K562 (cell line): ENCODE data around the gene EML3. TPM values are rescaled to one million over a fixed set of nuclear protein-coding genes. Genes with fewer than 3 reads are reported as not detected.
A peak's percentile ranks its signal among the peaks of the same experiment; 100 is the strongest.

ENCODE experiments used
- CREM ChIP-seq: IDR thresholded peaks from 2 replicates; pipeline ENCODE4 v1.6.1; 2014; ENCODE audit warnings: antibody characterized with exemption, low read depth
- FOXJ3 ChIP-seq: sonication (generic); formaldehyde crosslinking; IDR thresholded peaks from 2 replicates; pipeline ENCODE4 v1.4.0; 2020; ENCODE audit warnings: mild to moderate bottlenecking, missing genetic modification reagents
- FUS ChIP-seq: fragments of 200-400 bp; formaldehyde crosslinking; optimal IDR thresholded peaks from 2 replicates; pipeline ENCODE3; 2017; ENCODE audit warnings: low read depth, low read length
- HBP1 ChIP-seq: fragments of 450-650 bp; formaldehyde crosslinking; IDR thresholded peaks from 2 replicates; pipeline ENCODE4 v1.4.0; 2022; ENCODE audit warnings: missing genetic modification characterization
- HDAC1 ChIP-seq, 2 experiments: fragments of 450-650 bp; IDR thresholded peaks; 2 replicates each; pipeline ENCODE4 v1.6.1; 2016 to 2017; ENCODE audit warnings: inconsistent platforms in 1 of 2, mild to moderate bottlenecking in 1 of 2, moderate library complexity in 1 of 2
- HMGN3 ChIP-seq: IDR thresholded peaks from 2 replicates; pipeline ENCODE4 v1.6.1; 2011; ENCODE audit warnings: borderline replicate concordance, low read depth, mild to moderate bottlenecking, mixed read lengths, low read length; ENCODE audit not compliant: insufficient read length; ENCODE audit errors: extremely low read depth
- ID3 ChIP-seq, 2 experiments: fragments of 250-450 bp in 1 of 2; fragments of 450-650 bp in 1 of 2; sonication (Bioruptor Pico) in 1 of 2; IDR thresholded peaks; 2 replicates each; pipeline versions ENCODE4 v1.6.1 to v1.8.0; 2016 to 2021; ENCODE audit warnings: mild to moderate bottlenecking in 2 of 2, moderate library complexity in 2 of 2, missing compliant biosample characterization in 1 of 2, missing genetic modification characterization in 1 of 2
- PTRF ChIP-seq: fragments of 450-650 bp; IDR thresholded peaks from 2 replicates; pipeline ENCODE4 v1.6.1; 2016; ENCODE audit warnings: mild to moderate bottlenecking, missing genetic modification characterization, missing compliant biosample characterization
- SAP30 ChIP-seq: fragments of 200-600 bp; sonication (generic); IDR thresholded peaks from 2 replicates; pipeline ENCODE4 v1.6.1; 2012; ENCODE audit warnings: borderline replicate concordance, low read depth, mild to moderate bottlenecking, moderate library complexity, low read length, control low read depth, inconsistent platforms; ENCODE audit not compliant: insufficient read depth, poor library complexity, severe bottlenecking
- SIX5 ChIP-seq, 2 experiments: IDR thresholded peaks; 2 replicates each; pipeline ENCODE4 v1.6.1; 2011; ENCODE audit warnings: low read length in 2 of 2, borderline replicate concordance in 1 of 2, low read depth in 1 of 2, mild to moderate bottlenecking in 1 of 2, moderate library complexity in 1 of 2; ENCODE audit not compliant: insufficient read depth in 1 of 2
- STAT6 ChIP-seq: sonication (generic); formaldehyde crosslinking; IDR thresholded peaks from 2 replicates; pipeline ENCODE4 v1.8.1; 2023; ENCODE audit warnings: mild to moderate bottlenecking, missing genetic modification reagents
- TARDBP ChIP-seq: fragments of 450-650 bp; IDR thresholded peaks from 2 replicates; pipeline ENCODE4 v1.6.1; 2016
- VEZF1 ChIP-seq: fragments of 200-800 bp; sonication (Bioruptor generic); IDR thresholded peaks from 2 replicates; pipeline ENCODE4 v1.6.1; 2017; ENCODE audit warnings: missing genetic modification characterization, missing compliant biosample characterization
- ZC3H11A ChIP-seq: IDR thresholded peaks from 2 replicates; pipeline ENCODE4 v1.6.1; 2012; ENCODE audit warnings: low read depth, low read length, improper control_type of control experiment
- ZC3H8 ChIP-seq: fragments of 450-650 bp; IDR thresholded peaks from 2 replicates; pipeline ENCODE4 v1.6.1; 2017
- ZKSCAN8 ChIP-seq: fragments of 200-800 bp; sonication (Bioruptor generic); IDR thresholded peaks from 2 replicates; pipeline ENCODE4 v1.6.1; 2016; ENCODE audit warnings: missing genetic modification characterization, missing compliant biosample characterization
- ZNF174 ChIP-seq: fragments of 250-450 bp; sonication (Bioruptor Pico); IDR thresholded peaks from 2 replicates; pipeline ENCODE4 v1.4.0; 2020; ENCODE audit warnings: mild to moderate bottlenecking
- ZNF175 ChIP-seq: fragments of 200-800 bp; sonication (Bioruptor generic); IDR thresholded peaks from 2 replicates; pipeline ENCODE4 v1.6.1; 2016; ENCODE audit warnings: low read depth, mild to moderate bottlenecking, missing genetic modification characterization, missing compliant biosample characterization
- ZNF197 ChIP-seq: fragments of 200-800 bp; sonication (Bioruptor generic); IDR thresholded peaks from 2 replicates; pipeline ENCODE4 v1.6.1; 2016; ENCODE audit warnings: low read depth, missing genetic modification characterization, missing compliant biosample characterization
- ZNF232 ChIP-seq: sonication (generic); formaldehyde crosslinking; IDR thresholded peaks from 2 replicates; pipeline ENCODE4 v1.8.0; 2022; ENCODE audit warnings: mild to moderate bottlenecking, missing genetic modification reagents
- ZNF583 ChIP-seq: fragments of 250-450 bp; sonication (Bioruptor Pico); IDR thresholded peaks from 2 replicates; pipeline ENCODE4 v1.4.0; 2020
- ZSCAN29 ChIP-seq: fragments of 450-650 bp; IDR thresholded peaks from 2 replicates; pipeline ENCODE4 v1.6.1; 2017
- polyA plus RNA-seq, 8 experiments: library from polyadenylated mRNA; depleted of rRNA in 4 of 8; stranded (reverse) in 5 of 8; unstranded in 3 of 8; fragments of >200 nt; fragmentation: Nextera tagmentation in 2 of 8; fragmentation: Illumina TruSeq in 1 of 8; extraction: Ambion mirVana in 2 of 8; extraction: Trizol in 1 of 8; gene quantifications; 2 replicates each; pipeline versions ENCODE4 v1.2.1 to v1.2.3, GENCODE V29; 2011 to 2014; ENCODE audit warnings: inconsistent platforms in 1 of 8, missing spikeins in 1 of 8
- total RNA-seq, 7 experiments: library from RNA; depleted of rRNA in 6 of 7; stranded (reverse); fragments of >200 nt in 6 of 7; fragmentation: Illumina TruSeq in 2 of 7; extraction: Trizol in 2 of 7; gene quantifications; 2 replicates each; pipeline versions ENCODE4 v1.2.1 to v1.2.3, GENCODE V29; 2011 to 2021; ENCODE audit warnings: low replicate concordance in 1 of 7

EML3 gene
- total and polyA plus RNA-seq, 9 of the 15 experiments (the other 6 are each of a cell fraction or from before 2014, with no cell fraction given): 0.32 to 90.5 (median 26.4) TPM

GRCh38 chr11:62612366-62613290, at the start of gene EML3, which contains the start of gene ROM1 (continued):
- no peak for TF ChIP-seq SAP30
- TF ChIP-seq STAT6: no peak
- TF ChIP-seq CREM: peak; percentile 4; the same call in 1 of the 2 replicates
- no peak for TF ChIP-seq ZNF197 (CRISPR knock-in tag)
- TF ChIP-seq ZNF583 (CRISPR knock-in tag): no peak
- no peak for TF ChIP-seq SIX5 (IDR thresholded peaks at IDR 0.05; ENCODE audit: borderline replicate concordance in 1 of 2, insufficient read depth in 1 of 2, low read depth in 1 of 2, low read length in 2 of 2)
- no peak for TF ChIP-seq ZC3H11A
- no peak for TF ChIP-seq FOXJ3
- no peak for TF ChIP-seq TARDBP
- TF ChIP-seq ZC3H8: no peak
- TF ChIP-seq HDAC1 (IDR thresholded peaks at IDR 0.05): no peak
- peak; percentile 99 for TF ChIP-seq VEZF1 (CRISPR knock-in tag)
- no peak for TF ChIP-seq ZNF232 (CRISPR knock-in tag)
- TF ChIP-seq FUS: no peak
- TF ChIP-seq HMGN3: peak; percentile 76
- TF ChIP-seq ZNF175 (CRISPR knock-in tag): peak; percentile 59; the same call in 1 of the 2 replicates
- TF ChIP-seq ID3 (CRISPR knock-in tag; IDR thresholded peaks at IDR 0.05): no peak
- no peak for TF ChIP-seq ID3 (tag; IDR thresholded peaks at IDR 0.05)
- no peak for TF ChIP-seq HBP1 (CRISPR knock-in tag)
- TF ChIP-seq ZSCAN29: no peak
- no peak for TF ChIP-seq ZNF174 (CRISPR knock-in tag)
- TF ChIP-seq ZKSCAN8: no peak
- no peak for TF ChIP-seq PTRF
